ENCODE data around the gene PSMA6. TPM values are rescaled to one million over a fixed set of nuclear protein-coding genes. Genes with fewer than 3 reads are reported as not detected.
"Not testable (repeated sequence)": the region's sequence is repeated elsewhere in the genome, so short reads cannot be mapped to it uniquely, and the experiment has no call there.

The PSMA6 gene
- total RNA-seq, 4 donors from 2014 or later, result 24.5 to 141 (median 81.2) TPM

DNA sequence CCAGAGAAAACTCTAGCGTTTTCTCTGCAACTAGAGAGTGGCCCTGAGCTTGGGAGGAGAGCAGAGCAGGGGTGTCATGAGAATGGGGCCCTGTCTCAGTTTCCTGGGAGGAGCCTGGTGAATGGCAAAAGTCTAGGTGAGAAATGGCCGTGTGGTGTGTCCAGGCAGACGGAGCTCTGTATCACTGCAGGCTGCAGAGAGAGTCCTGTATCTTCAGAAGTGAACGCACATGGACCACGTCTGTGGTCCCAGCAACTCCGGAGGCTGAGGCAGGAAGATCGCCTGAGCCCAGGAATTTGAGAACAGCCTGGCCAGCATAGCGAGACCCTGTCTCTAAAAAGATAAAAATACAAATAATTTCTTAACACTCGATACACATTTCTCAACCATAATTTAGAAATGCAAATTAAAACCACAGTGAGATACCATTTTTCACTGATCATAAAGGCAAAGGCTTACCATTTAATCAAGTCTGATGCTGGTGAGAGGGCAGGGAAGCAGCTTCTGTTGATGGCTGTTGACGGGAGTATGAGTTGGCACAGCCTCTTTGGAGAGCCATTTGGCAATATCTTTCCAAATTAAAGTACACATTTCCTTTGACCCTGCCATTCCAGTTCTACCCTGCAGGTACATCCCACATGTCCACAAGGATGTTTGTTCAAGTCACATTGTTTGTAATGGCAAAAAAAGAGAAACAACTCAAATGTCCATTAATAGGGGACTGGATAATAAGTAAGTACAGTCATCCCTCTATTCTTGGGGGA lies 61.4 kb downstream of the PSMA6 start:
- no peak overlapping the region for H3K27ac ChIP-seq
- no peak for DNase-seq
- no peaks in the 10 kb centered on the region for H3K9me3 ChIP-seq
- H3K36me3 ChIP-seq, result no peaks in the 10 kb centered on the region
- intact Hi-C loops (cut with DNase I; ENCODE audit: low total_unique reads), result no loop called here
- TF ChIP-seq, protein P1, sequence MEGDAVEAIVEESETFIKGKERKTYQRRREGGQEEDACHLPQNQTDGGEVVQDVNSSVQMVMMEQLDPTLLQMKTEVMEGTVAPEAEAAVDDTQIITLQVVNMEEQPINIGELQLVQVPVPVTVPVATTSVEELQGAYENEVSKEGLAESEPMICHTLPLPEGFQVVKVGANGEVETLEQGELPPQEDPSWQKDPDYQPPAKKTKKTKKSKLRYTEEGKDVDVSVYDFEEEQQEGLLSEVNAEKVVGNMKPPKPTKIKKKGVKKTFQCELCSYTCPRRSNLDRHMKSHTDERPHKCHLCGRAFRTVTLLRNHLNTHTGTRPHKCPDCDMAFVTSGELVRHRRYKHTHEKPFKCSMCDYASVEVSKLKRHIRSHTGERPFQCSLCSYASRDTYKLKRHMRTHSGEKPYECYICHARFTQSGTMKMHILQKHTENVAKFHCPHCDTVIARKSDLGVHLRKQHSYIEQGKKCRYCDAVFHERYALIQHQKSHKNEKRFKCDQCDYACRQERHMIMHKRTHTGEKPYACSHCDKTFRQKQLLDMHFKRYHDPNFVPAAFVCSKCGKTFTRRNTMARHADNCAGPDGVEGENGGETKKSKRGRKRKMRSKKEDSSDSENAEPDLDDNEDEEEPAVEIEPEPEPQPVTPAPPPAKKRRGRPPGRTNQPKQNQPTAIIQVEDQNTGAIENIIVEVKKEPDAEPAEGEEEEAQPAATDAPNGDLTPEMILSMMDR (IDR thresholded peaks at IDR 0.05), result peak in 1 of 5 experiments; percentile 28
- no peak for TF ChIP-seq EP300 (IDR thresholded peaks at IDR 0.05; ENCODE audit: low read depth)
- TF ChIP-seq POLR2A (IDR thresholded peaks at IDR 0.05), result no peak
- TF ChIP-seq POLR2AphosphoS5 (IDR thresholded peaks at IDR 0.05), result no peak
- H3K27me3 ChIP-seq, result no peaks in the 10 kb centered on the region
- peaks cover 0 to 19% (median 9%) of the 10 kb centered on the region in 4 donors for H3K4me1 ChIP-seq
- no peak overlapping the region for H3K4me3 ChIP-seq
- WGBS, 2 donors (ENCODE audit: low coverage in 1 of 2), result 72 to 78% methylated on average over 8 to 10 of the region's 10 CpGs
- in situ Hi-C loops (cut with MboI; ENCODE audit: low pct_ligation_motif_present in 1 of 4, low pct_unique_long_range_greater_than_20kb in 1 of 4, low sequenced_read_pairs in 3 of 4), result no loop called here

DNA sequence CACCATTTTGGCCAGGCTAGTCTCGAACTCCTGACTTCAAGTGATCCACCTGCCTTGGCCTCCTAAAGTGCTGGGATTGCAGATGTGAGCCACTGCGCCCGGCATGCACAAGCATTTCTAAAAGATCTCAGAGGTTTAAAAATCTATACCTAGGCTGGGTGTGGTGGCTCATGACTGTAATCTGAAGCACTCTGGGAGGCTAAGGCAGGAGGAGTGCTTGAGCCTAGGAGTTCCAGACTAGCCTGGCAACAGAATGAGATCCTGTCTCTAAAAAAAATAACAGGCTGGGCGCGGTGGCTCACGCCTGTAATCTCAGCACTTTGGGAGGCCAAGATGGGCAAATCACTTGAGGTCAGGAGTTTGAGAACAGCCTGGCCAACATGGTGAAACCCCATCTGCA lies 63.1 kb downstream of the PSMA6 start:
- H3K4me3 ChIP-seq; H3K36me3 ChIP-seq; DNase-seq; in situ Hi-C loops (cut with MboI; ENCODE audit: low pct_ligation_motif_present in 1 of 4, low pct_unique_long_range_greater_than_20kb in 1 of 4, low sequenced_read_pairs in 3 of 4); H3K27me3 ChIP-seq; H3K9me3 ChIP-seq; intact Hi-C loops (cut with DNase I; ENCODE audit: low total_unique reads): not testable (repeated sequence)
- peak overlapping the region; percentile 66 to 80 (median 74) for H3K27ac ChIP-seq
- peaks cover 0 to 19% (median 9%) of the 10 kb centered on the region in 4 donors for H3K4me1 ChIP-seq
- 72 to 90% methylated on average over 5 to 6 of the region's 6 CpGs for WGBS, 2 donors (ENCODE audit: low coverage in 1 of 2)

DNA sequence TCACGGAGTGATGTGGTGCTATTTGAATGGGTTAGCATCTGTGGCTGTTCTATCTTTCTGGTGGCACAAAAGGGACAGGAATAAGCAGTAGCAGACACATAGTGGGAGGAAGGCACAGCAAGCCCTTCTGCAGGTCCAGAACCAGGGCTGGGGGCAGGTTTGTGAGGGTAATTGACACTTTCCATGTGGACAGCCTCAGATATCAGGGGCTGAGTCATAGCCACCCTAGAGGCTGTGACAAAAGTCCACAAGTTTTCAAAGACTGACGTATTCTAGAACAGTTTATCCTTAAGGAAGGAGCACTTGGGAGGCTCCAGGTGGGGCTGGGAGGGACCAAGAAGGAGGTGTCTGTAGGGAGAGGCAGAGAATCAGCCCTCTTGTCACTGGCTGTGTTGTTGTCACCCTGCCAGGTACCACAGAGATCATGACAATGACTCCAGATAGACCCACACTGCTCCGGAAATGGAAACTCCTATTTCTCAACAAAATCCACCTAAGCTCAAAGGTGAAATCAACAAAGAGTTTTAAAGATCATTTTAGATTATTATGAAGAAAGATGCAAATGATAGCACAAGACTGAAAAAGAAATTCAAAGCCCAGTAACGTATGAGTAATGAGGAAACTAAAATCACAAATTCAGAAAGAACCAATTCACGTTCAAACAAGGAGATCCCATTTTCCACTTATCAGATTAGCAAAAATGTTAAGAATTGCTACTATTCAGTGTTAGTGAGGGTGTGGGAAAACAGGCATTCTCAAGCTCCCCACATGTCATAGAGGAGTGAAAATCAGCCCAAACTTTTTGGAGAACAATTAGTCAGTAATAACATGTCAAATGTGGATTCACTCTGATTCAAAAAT lies 64.0 kb downstream of the PSMA6 start:
- peak; percentile 90 for DNase-seq
- Histone ChIP-seq H3K27ac (peak overlapping the region; percentile 66 to 80 (median 74)), H3K9me3 (no peaks in the 10 kb centered on the region), H3K4me1 (peaks cover 0 to 19% (median 9%) of the 10 kb centered on the region in 4 donors), H3K27me3 (no peaks in the 10 kb centered on the region), H3K4me3 (no peak overlapping the region), H3K36me3 (no peaks in the 10 kb centered on the region)
- TF ChIP-seq POLR2AphosphoS5 (IDR thresholded peaks at IDR 0.05) (peak in 2 of 3 donors; percentile 52 to 57), EP300 (IDR thresholded peaks at IDR 0.05; ENCODE audit: low read depth) (peak; percentile 7), POLR2A (IDR thresholded peaks at IDR 0.05) (peak; percentile 26)
- TF ChIP-seq, protein P1 (IDR thresholded peaks at IDR 0.05), result peak in 1 of 5 experiments; percentile 17
- WGBS, 2 donors (ENCODE audit: low coverage in 1 of 2), result 7 to 45% methylated on average over 4 to 5 of the region's 5 CpGs
- intact Hi-C loops (cut with DNase I; ENCODE audit: low total_unique reads), result no loop called here
- in situ Hi-C loops (cut with MboI; ENCODE audit: low pct_ligation_motif_present in 1 of 4, low pct_unique_long_range_greater_than_20kb in 1 of 4, low sequenced_read_pairs in 3 of 4), result no loop called here

DNA sequence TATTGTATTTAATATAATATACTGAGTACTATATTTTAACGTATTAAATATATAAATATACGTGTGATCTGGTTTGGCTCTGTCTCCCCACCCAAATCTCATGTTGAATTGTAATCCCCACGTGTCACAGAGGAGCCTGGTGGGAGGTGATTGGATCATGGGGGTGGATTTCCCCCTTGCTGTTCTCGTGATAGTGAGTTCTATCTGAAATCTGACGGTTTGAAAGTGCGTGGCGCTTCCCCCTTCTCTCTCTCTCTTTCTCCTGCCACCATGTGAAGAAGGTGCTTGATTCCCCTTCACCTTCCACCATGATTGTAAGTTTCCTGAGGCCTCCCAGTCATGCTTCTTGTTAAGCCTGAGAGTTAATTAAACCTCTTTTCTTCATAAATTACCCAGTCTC lies 67.5 kb downstream of the PSMA6 start:
- H3K4me1 ChIP-seq, result peaks cover 0 to 21% (median 6%) of the 10 kb centered on the region in 4 donors
- H3K36me3 ChIP-seq; H3K9me3 ChIP-seq; H3K27me3 ChIP-seq; H3K27ac ChIP-seq; H3K4me3 ChIP-seq; intact Hi-C loops (cut with DNase I; ENCODE audit: low total_unique reads); DNase-seq; in situ Hi-C loops (cut with MboI; ENCODE audit: low pct_ligation_motif_present in 1 of 4, low pct_unique_long_range_greater_than_20kb in 1 of 4, low sequenced_read_pairs in 3 of 4): not testable (repeated sequence)
- WGBS, 2 donors (ENCODE audit: low coverage in 1 of 2), result 77 to 89% methylated on average over 7 of the region's 7 CpGs

DNA sequence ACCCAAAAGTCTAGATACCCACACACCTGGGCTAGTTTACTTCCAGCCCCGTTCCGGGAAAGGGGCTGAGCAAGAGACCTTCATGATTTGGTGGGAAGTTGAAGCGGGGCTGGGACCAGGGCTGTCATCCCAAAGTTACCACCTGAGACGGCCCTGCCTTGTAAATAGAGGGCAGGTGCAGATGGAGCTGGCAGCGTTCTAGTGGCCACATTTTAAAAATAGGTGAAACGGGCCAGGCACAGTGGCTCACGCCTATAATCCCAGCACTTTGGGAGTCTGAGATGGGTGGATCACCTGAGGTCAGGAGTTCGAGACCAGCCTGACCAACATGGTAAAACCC lies 68.9 kb downstream of the PSMA6 start:
- no peaks in the 10 kb centered on the region for H3K9me3 ChIP-seq
- no peak overlapping the region for H3K4me3 ChIP-seq
- in situ Hi-C loops (cut with MboI; ENCODE audit: low pct_ligation_motif_present in 1 of 4, low pct_unique_long_range_greater_than_20kb in 1 of 4, low sequenced_read_pairs in 3 of 4) (no loop called here), intact Hi-C loops (cut with DNase I; ENCODE audit: low total_unique reads) (no loop called here)
- no peak overlapping the region for H3K27ac ChIP-seq
- TF ChIP-seq POLR2AphosphoS5 (IDR thresholded peaks at IDR 0.05), result no peak
- TF ChIP-seq POLR2A (IDR thresholded peaks at IDR 0.05), result no peak
- TF ChIP-seq, protein P1 (IDR thresholded peaks at IDR 0.05), result no peak
- TF ChIP-seq EP300 (IDR thresholded peaks at IDR 0.05; ENCODE audit: low read depth), result no peak
- H3K36me3 ChIP-seq, result no peaks in the 10 kb centered on the region
- peaks cover 0 to 21% (median 6%) of the 10 kb centered on the region in 4 donors for H3K4me1 ChIP-seq
- no peaks in the 10 kb centered on the region for H3K27me3 ChIP-seq
- WGBS, 2 donors (ENCODE audit: low coverage in 1 of 2), result 80 to 81% methylated on average over 6 to 8 of the region's 8 CpGs
- no peak for DNase-seq
